ENCODE results near the gene PTPRA.

GRCh38 chr20:3039426-3039825, 166.1 kb downstream of the PTPRA start:
- TF ChIP-seq CTCF (IDR thresholded peaks at IDR 0.05 in 2 of 3, conservative IDR thresholded peaks at IDR 0.05 in 1 of 3; ENCODE audit: control insufficient read depth in 2 of 3, extremely low read depth in 1 of 3, insufficient read depth in 1 of 3, low read depth in 3 of 3, low read length in 3 of 3) (no peak), CEBPB (IDR thresholded peaks at IDR 0.05; ENCODE audit: borderline replicate concordance in 1 of 2, low read depth in 2 of 2, low read length in 2 of 2) (no peak), SPI1 (IDR thresholded peaks at IDR 0.05; ENCODE audit: borderline replicate concordance, insufficient read depth, low read depth, low read length) (no peak), PBX3 (IDR thresholded peaks at IDR 0.05; ENCODE audit: insufficient replicate concordance, low read depth, low read length) (no peak), FOXM1 (IDR thresholded peaks at IDR 0.05; ENCODE audit: low read depth, low read length) (no peak), JUND (IDR thresholded peaks at IDR 0.05; ENCODE audit: low read depth, low read length) (no peak), MXI1 (IDR thresholded peaks at IDR 0.05; ENCODE audit: low read depth, low read length) (no peak), EGR1 (IDR thresholded peaks at IDR 0.05; ENCODE audit: borderline replicate concordance in 1 of 2, low read depth in 2 of 2, low read length in 2 of 2) (no peak), MTA3 (IDR thresholded peaks at IDR 0.05; ENCODE audit: borderline replicate concordance, low read length) (no peak), RFX5 (IDR thresholded peaks at IDR 0.05; ENCODE audit: low read depth, low read length) (no peak), TCF12 (IDR thresholded peaks at IDR 0.05; ENCODE audit: low read depth, low read length) (no peak), ASH2L (IDR thresholded peaks at IDR 0.05; ENCODE audit: borderline replicate concordance, low read depth) (no peak)
